Mononuclear cell (primary cell): ENCODE measurements around the gene KCTD1. TPM values are rescaled to one million over a fixed set of nuclear protein-coding genes. Genes with fewer than 3 reads are reported as not detected.
"Not testable (repeated sequence)": the region's sequence is repeated elsewhere in the genome, so short reads cannot be mapped to it uniquely, and the experiment has no call there.

Source experiments
- H3K27me3 ChIP-seq: 2 replicates; pipeline ENCODE4 v1.6.0; 2011; ENCODE audit warnings: low read length, control low read depth; ENCODE audit not compliant: insufficient read depth
- H3K4me1 ChIP-seq: 2 replicates; pipeline ENCODE4 v1.5.1; 2011; ENCODE audit warnings: mild to moderate bottlenecking, low read length, control low read depth; ENCODE audit not compliant: insufficient read depth
- H3K4me3 ChIP-seq: 2 replicates; pipeline ENCODE4 v1.5.1; 2011; ENCODE audit warnings: mild to moderate bottlenecking, low read length, moderate library complexity
- H3K9me3 ChIP-seq: 2 replicates; pipeline ENCODE4 v1.5.1; 2011; ENCODE audit warnings: low read depth, mild to moderate bottlenecking, control low read depth, low read length
- total RNA-seq: library from RNA; depleted of rRNA; stranded (reverse); fragments of >200 nt; gene quantifications from one replicate; pipeline ENCODE4 v1.2.3, GENCODE V29; 2012

Gene KCTD1
- total RNA-seq, 1 donor: 1.3 TPM

DNA sequence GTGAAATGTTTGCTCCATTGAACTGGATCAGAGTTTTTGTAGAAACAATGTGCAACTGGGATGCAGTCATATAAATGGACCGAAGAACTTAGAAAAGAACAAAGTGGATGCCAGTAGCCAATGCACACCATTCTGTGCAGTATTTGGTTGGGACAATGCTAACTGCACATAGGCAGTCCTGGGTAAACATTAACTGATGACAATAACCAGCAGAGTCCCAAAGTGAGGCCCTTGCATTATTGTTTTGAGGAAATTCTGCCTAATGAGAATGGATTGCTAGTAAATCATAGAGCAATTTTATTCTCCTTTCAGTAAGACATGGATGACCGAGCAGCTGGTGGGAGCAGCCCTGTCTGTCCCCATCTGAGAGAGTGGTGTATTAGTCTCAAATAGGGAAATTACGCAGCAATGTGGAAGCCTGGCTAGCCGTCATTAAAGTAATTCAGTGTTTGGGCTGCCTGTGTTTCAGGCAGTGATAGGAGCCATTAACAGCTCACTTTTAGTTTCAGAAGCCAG is 94.9 kb downstream of the KCTD1 start:
- Histone ChIP-seq H3K27me3 (no peaks in the 10 kb centered on the region), H3K9me3 (no peaks in the 10 kb centered on the region), H3K4me3 (no peak overlapping the region), H3K4me1 (no peaks in the 10 kb centered on the region)

- no peaks in the 10 kb centered on the region for H3K9me3 ChIP-seq
- no peaks in the 10 kb centered on the region for H3K4me1 ChIP-seq
These were observed 97.2 kb downstream of the KCTD1 start for GRCh38 chr18:26450989-26451682.

GRCh38 chr18:26448714-26449159 is 99.6 kb downstream of the KCTD1 start:
- Histone ChIP-seq H3K4me3 (no peak overlapping the region), H3K9me3 (no peaks in the 10 kb centered on the region), H3K27me3 (no peaks in the 10 kb centered on the region), H3K4me1 (no peaks in the 10 kb centered on the region)

More at GRCh38 chr18:26450989-26451682, 97.2 kb downstream of the KCTD1 start:
- no peak overlapping the region for H3K4me3 ChIP-seq
- H3K27me3 ChIP-seq: no peaks in the 10 kb centered on the region

GRCh38 chr18:26443853-26444252 is 104.5 kb downstream of the KCTD1 start:
- no peak overlapping the region for H3K4me3 ChIP-seq
- no peaks in the 10 kb centered on the region for H3K4me1 ChIP-seq
- no peaks in the 10 kb centered on the region for H3K27me3 ChIP-seq
- H3K9me3 ChIP-seq: no peaks in the 10 kb centered on the region

DNA sequence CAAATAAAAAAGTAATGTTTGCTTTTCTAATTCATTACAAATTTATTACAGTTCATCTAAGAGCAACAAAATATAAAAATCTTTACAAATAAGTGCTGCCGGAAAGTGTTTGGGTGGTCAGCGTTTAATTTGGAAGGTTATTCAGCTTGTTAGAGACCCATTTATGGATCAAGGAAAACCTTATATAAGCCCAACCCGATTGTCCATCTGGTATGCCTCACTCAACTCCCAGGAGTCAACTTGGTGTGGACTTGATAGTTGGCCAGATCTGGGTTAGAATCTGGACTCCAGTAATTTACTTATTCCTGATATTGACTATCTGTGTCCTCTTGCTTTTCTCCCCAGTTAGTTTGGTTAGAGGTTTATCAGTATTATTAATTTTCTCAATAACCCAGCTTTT is 106.2 kb downstream of the KCTD1 start:
- no peaks in the 10 kb centered on the region for H3K4me1 ChIP-seq

DNA sequence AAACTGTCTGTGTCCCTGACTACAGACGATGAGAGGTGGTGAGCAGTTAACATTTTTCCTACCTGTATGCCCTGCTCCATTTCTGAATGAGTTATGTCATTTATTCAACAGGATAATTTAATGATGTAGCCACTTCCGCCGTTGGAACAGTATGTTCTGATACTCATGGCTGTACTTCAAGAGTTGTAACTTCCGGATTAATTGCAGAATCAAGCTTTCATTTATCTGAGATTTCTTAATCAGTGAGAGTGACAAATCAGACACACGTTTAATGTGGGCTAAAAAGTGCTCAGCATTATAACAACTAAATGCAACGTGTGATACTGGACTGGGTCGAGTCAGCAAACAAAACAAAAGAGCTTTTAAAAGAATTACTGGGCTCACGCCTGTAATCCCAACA is 107.7 kb downstream of the KCTD1 start:
- no peaks in the 10 kb centered on the region for H3K9me3 ChIP-seq
- no peak overlapping the region for H3K4me3 ChIP-seq
- H3K27me3 ChIP-seq: no peaks in the 10 kb centered on the region
- no peaks in the 10 kb centered on the region for H3K4me1 ChIP-seq

More for the DNA sequence above, 106.2 kb downstream of the KCTD1 start:
- Histone ChIP-seq H3K4me3 (no peak overlapping the region), H3K27me3 (no peaks in the 10 kb centered on the region), H3K9me3 (no peaks in the 10 kb centered on the region)

- Histone ChIP-seq H3K27me3 (no peaks in the 10 kb centered on the region), H3K9me3 (no peaks in the 10 kb centered on the region), H3K4me3 (no peak overlapping the region), H3K4me1 (no peaks in the 10 kb centered on the region)
These were observed 108.8 kb downstream of the KCTD1 start for GRCh38 chr18:26439537-26439936.

DNA sequence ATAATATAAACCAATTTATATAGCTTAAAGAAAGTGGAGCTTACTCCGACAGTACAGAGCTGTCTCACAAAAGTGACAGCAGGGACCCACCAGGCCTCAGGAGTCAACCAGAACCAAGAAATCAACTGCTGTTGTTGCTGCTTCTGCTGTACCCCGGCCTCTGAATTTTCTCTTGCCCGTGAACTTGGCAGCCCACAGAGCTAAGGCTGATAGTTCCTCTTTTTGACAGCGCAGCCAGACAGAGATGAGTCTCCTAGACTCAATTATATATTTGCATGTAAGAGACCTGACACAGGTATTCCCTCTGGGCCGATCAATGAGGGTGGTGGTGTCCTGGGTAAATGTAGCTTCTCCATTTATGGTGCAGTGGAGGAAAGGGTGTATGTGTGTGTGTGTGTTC is 109.4 kb downstream of the KCTD1 start:
- H3K9me3 ChIP-seq: no peaks in the 10 kb centered on the region
- H3K27me3 ChIP-seq: no peaks in the 10 kb centered on the region
- H3K4me1 ChIP-seq: no peaks in the 10 kb centered on the region
- H3K4me3 ChIP-seq: no peak overlapping the region

DNA sequence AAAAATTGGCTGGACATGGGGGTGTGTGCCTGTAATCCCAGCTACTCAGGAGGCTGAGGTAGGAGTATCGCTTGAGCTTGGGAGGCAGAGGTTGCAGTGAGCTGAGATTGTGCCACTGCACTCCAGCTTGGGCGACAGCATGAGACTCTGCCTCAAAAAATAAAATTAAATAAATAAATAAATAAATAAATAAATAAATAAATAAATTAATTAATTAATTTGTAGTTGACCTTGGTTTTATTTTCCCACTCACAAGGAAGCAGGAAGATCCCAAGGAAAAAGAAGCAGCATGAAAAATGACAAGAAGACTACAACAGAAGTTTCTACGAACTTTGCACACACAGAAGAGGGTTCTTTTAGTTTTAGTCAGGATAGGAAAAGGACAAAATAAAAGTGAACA is 110.7 kb downstream of the KCTD1 start:
- not testable (repeated sequence) for H3K4me3 ChIP-seq, H3K27me3 ChIP-seq, H3K4me1 ChIP-seq, H3K9me3 ChIP-seq

DNA sequence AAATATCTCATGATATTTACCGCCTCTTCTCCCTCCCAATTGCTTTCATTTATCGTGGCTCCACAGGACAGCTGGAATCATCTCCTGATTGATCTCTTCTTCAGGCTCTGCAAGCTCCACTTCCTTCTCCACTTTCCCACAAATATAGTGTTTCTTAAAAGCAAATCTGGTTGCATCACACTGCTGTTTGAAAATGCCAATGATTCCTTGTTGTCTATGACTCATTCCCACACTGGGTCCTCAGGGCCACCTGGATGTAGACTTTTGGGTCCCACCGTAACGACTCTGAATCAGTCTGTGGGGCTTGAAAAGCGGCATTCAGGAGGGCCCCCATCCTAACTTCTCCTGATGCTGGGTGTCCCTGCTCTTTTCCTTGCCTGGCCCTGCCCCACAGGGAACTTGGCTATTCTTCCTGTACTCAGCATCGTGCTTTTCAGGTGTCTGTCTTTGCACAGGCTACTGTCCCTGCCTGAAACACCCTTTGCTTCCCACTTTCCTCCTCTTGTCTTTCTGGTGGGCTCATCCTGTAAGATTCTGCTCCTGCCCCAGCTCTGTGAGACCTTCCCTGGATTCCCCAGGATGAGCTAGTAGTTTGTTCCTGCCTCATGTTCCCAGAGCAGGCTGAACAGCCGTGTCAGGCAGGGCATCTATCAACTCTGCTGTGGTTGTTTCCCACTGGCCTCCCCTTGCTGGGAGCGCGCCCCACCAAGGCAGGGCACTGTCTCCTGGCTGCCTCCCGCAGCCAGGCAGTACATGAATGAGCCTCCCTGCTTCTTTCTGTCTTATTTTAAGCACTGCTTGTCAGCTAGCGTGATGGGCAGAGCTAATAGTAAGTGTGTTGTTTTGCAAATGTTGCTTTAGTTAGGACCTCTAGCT is 111.9 kb downstream of the KCTD1 start:
- H3K4me3 ChIP-seq: no peak overlapping the region
- H3K27me3 ChIP-seq: no peaks in the 10 kb centered on the region
- no peaks in the 10 kb centered on the region for H3K4me1 ChIP-seq
- no peaks in the 10 kb centered on the region for H3K9me3 ChIP-seq

- Histone ChIP-seq H3K4me3 (no peak overlapping the region), H3K27me3 (no peaks in the 10 kb centered on the region), H3K4me1 (no peaks in the 10 kb centered on the region), H3K9me3 (no peaks in the 10 kb centered on the region)
These were observed 112.8 kb downstream of the KCTD1 start for GRCh38 chr18:26435415-26436095.

GRCh38 chr18:26434887-26435286 is 113.5 kb downstream of the KCTD1 start:
- Histone ChIP-seq H3K4me1 (no peaks in the 10 kb centered on the region), H3K9me3 (no peaks in the 10 kb centered on the region), H3K4me3 (no peak overlapping the region), H3K27me3 (no peaks in the 10 kb centered on the region)

DNA sequence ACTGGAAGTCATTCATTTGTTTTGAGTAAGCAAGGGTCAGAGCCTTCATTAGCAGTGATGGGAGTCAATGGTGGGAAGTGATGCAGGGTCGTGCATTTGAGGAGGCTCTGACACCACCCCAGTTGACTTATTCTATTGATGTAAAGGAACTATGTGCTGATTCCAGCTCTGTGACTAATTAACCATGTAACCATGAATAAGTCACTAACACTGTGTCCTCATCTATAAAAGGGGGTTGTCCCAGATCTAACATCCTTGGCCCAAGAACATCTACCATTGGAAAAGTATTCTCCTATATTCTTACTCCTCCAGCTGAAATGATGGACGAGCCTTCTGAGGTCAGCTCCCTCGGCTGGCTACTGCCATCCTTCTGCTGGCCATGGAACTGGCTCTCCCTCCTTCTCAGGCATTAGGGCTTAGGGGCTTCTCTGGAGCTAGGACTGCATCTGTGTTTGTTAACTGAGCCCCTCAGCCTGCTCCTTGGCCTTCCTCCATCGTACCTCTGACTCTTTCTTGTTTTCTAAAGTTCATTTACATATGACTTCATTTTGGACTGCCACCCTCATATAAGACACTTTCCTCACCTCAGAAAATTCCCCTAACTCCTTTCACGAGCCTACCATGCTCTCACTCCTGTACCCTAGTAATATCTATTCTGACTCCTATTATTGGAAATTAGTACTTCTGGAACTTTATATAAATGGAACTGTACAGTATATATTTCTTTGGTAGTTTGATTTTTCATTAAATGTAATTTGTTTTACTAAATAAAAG is 115.5 kb downstream of the KCTD1 start:
- H3K27me3 ChIP-seq: no peaks in the 10 kb centered on the region
- H3K4me1 ChIP-seq: no peaks in the 10 kb centered on the region
- H3K9me3 ChIP-seq: no peaks in the 10 kb centered on the region
- H3K4me3 ChIP-seq: no peak overlapping the region

DNA sequence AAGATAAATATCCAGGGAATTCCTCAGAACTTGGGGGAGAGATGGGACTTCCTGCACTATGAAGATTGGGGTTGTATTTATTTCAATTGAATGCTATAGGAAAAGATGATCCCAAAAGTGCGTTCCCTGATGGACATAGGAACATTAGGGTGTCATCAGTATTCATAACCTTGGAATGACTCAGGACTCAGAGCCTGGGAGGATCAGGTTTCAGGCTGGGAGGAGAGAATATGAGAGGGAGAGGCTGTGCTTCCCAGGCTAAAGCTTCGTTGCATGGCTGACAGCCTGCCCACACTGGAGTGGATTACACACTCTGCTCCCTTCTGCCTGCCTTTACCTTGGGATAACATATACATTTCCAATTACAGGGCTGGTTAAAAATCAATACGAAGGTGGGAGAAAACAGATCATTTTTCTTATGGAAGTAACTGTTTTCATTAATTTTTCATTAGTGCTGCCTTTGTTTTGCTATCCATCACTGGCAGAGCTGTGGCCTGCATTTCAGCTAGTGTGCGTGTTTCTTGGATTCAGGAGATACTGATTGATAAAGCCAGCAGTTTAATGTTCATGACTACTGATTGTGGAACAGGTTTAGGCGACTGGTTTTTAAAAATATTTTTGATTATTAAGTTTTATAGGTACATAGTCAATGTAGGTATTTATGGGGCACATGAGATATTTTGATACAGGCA is 118.7 kb downstream of the KCTD1 start:
- no peaks in the 10 kb centered on the region for H3K27me3 ChIP-seq
- no peaks in the 10 kb centered on the region for H3K9me3 ChIP-seq
- no peaks in the 10 kb centered on the region for H3K4me1 ChIP-seq
- no peak overlapping the region for H3K4me3 ChIP-seq
